OCI-LY1 (cell line): ENCODE results near the gene SPIB.

ENCODE experiments used
- H2AFZ ChIP-seq: fragments of 200-600 bp; sonication (generic), shearing (Covaris generic); 2 replicates; pipeline ENCODE4 v1.6.0; 2014; ENCODE audit warnings: antibody characterized with exemption, mild to moderate bottlenecking, low read length
- H3F3A ChIP-seq: fragments of 200-600 bp; sonication (generic), shearing (Covaris generic); 2 replicates; pipeline ENCODE4 v1.6.0; 2014; ENCODE audit warnings: mild to moderate bottlenecking, antibody characterized with exemption, low read length, moderate library complexity; ENCODE audit not compliant: insufficient read depth
- H3K27ac ChIP-seq: fragments of 200-600 bp; sonication (generic); 2 replicates; pipeline ENCODE4 v1.5.1; 2014; ENCODE audit warnings: low read length, mixed run types, mild to moderate bottlenecking, low read depth; ENCODE audit not compliant: poor library complexity, severe bottlenecking
- H3K27me3 ChIP-seq: fragments of 200-600 bp; sonication (generic); 2 replicates; pipeline ENCODE4 v1.6.0; 2014; ENCODE audit warnings: antibody characterized with exemption, mild to moderate bottlenecking, low read length, moderate library complexity; ENCODE audit not compliant: insufficient read depth
- H3K36me3 ChIP-seq: fragments of 200-600 bp; sonication (generic); 2 replicates; pipeline ENCODE4 v1.6.1; 2014; ENCODE audit warnings: mild to moderate bottlenecking, antibody characterized with exemption, low read length, moderate library complexity, mixed read lengths; ENCODE audit not compliant: insufficient read depth
- H3K4me1 ChIP-seq: fragments of 200-600 bp; sonication (generic); 2 replicates; pipeline ENCODE4 v1.5.1; 2014; ENCODE audit warnings: mild to moderate bottlenecking, low read length, moderate library complexity; ENCODE audit not compliant: insufficient read depth, severe bottlenecking
- H3K4me2 ChIP-seq: fragments of 200-600 bp; sonication (generic), shearing (Covaris generic); 2 replicates; pipeline ENCODE4 v1.6.1; 2014; ENCODE audit warnings: low read length
- H3K4me3 ChIP-seq: fragments of 200-600 bp; sonication (generic); 2 replicates; pipeline ENCODE4 v1.5.1; 2014; ENCODE audit warnings: low read length, low read depth, mild to moderate bottlenecking, mixed read lengths; ENCODE audit not compliant: poor library complexity, severe bottlenecking
- H3K79me2 ChIP-seq: fragments of 200-600 bp; shearing (Covaris generic); 2 replicates; pipeline ENCODE4 v1.6.1; 2016; ENCODE audit warnings: mixed run types, low read length, mixed read lengths; ENCODE audit not compliant: insufficient read depth
- H3K9ac ChIP-seq: fragments of 200-600 bp; sonication (generic), shearing (Covaris generic); 2 replicates; pipeline ENCODE4 v1.6.1; 2014; ENCODE audit warnings: mild to moderate bottlenecking, low read length, mixed read lengths
- H3K9me2 ChIP-seq: fragments of 200-600 bp; sonication (generic), shearing (Covaris generic); 2 replicates; pipeline ENCODE4 v1.6.1; 2014; ENCODE audit warnings: low read depth, mild to moderate bottlenecking, low read length, mixed read lengths
- H3K9me3 ChIP-seq: fragments of 200-600 bp; shearing (Covaris generic); 2 replicates; pipeline ENCODE4 v1.6.1; 2014; ENCODE audit warnings: low read length, mixed read lengths
- H4K20me1 ChIP-seq: fragments of 200-600 bp; sonication (generic), shearing (Covaris generic); 2 replicates; pipeline ENCODE4 v1.6.0; 2016; ENCODE audit warnings: mild to moderate bottlenecking, low read length; ENCODE audit not compliant: insufficient read depth
- CTCF ChIP-seq: fragments of 200-600 bp; sonication (generic), shearing (Covaris generic); IDR thresholded peaks from 2 replicates; pipeline ENCODE4 v1.5.1; 2017; ENCODE audit warnings: mild to moderate bottlenecking, antibody characterized with exemption, low read length, moderate library complexity, mixed read lengths
- EZH2 ChIP-seq: fragments of 200-600 bp; sonication (generic), shearing (Covaris generic); IDR thresholded peaks from 2 replicates; pipeline ENCODE4 v1.8.0; 2017; ENCODE audit warnings: borderline replicate concordance, mixed run types, mild to moderate bottlenecking, antibody characterized with exemption, low read length, moderate library complexity, mixed read lengths

SPIB gene

GRCh38 chr19:50465000-50465399 lies 46.3 kb downstream of the SPIB start:
- Histone ChIP-seq H3F3A (no peaks in the 10 kb centered on the region; the same call in 1 of the 2 replicates), H3K79me2 (no peaks in the 10 kb centered on the region), H2AFZ (no peak overlapping the region), H4K20me1 (no peaks in the 10 kb centered on the region), H3K27me3 (peaks cover 14% of the 10 kb centered on the region; the same call in 1 of the 2 replicates), H3K4me1 (peaks cover 11% of the 10 kb centered on the region), H3K36me3 (no peaks in the 10 kb centered on the region), H3K9me3 (no peaks in the 10 kb centered on the region), H3K9ac (no peak overlapping the region), H3K9me2 (no peaks in the 10 kb centered on the region), H3K27ac (no peak overlapping the region), H3K4me3 (no peak overlapping the region), H3K4me2 (no peak overlapping the region)
- no peak for TF ChIP-seq CTCF
- TF ChIP-seq EZH2 = no peak

- Histone ChIP-seq H3K27ac (no peak overlapping the region), H3K9me2 (no peaks in the 10 kb centered on the region), H3K27me3 (peaks cover 14% of the 10 kb centered on the region; the same call in 1 of the 2 replicates), H3K4me3 (no peak overlapping the region), H3K9ac (no peak overlapping the region), H3K4me1 (peaks cover under 1% of the 10 kb centered on the region), H3K4me2 (no peak overlapping the region), H3K9me3 (no peaks in the 10 kb centered on the region), H3K36me3 (no peaks in the 10 kb centered on the region), H2AFZ (no peak overlapping the region), H3F3A (no peaks in the 10 kb centered on the region), H3K79me2 (no peaks in the 10 kb centered on the region), H4K20me1 (no peaks in the 10 kb centered on the region)
- TF ChIP-seq CTCF = no peak
Observed at GRCh38 chr19:50465986-50466705, 47.4 kb downstream of the SPIB start.

- H2AFZ ChIP-seq = no peak overlapping the region
- H3K9me2 ChIP-seq = no peaks in the 10 kb centered on the region
- TF ChIP-seq CTCF = no peak
- TF ChIP-seq EZH2 = no peak
- H3K9me3 ChIP-seq = no peaks in the 10 kb centered on the region
- H3K4me3 ChIP-seq = no peak overlapping the region
- no peak overlapping the region for H3K27ac ChIP-seq
- no peaks in the 10 kb centered on the region for H3K79me2 ChIP-seq
- no peaks in the 10 kb centered on the region for H3K36me3 ChIP-seq
- H3K4me1 ChIP-seq = no peaks in the 10 kb centered on the region
- H4K20me1 ChIP-seq = no peaks in the 10 kb centered on the region
- no peak overlapping the region for H3K9ac ChIP-seq
- no peaks in the 10 kb centered on the region for H3F3A ChIP-seq
- H3K4me2 ChIP-seq = no peak overlapping the region
- peaks cover 14% of the 10 kb centered on the region; the same call in 1 of the 2 replicates for H3K27me3 ChIP-seq
Observed at GRCh38 chr19:50466706-50467039, 47.9 kb downstream of the SPIB start.
